GM18517 (cell line): Measurements from ENCODE around the gene SRGAP2C.
"Not testable (repeated sequence)": the region's sequence is repeated elsewhere in the genome, so short reads cannot be mapped to it uniquely, and the experiment has no call there.

Experiments
- ATAC-seq: cut with Tn5 transposase; IDR thresholded peaks from one replicate; pipeline ENCODE4 v1.9.1; 2021; ENCODE audit warnings: mild to moderate bottlenecking, moderate library complexity; ENCODE audit not compliant: unreplicated experiment

Gene SRGAP2C

DNA sequence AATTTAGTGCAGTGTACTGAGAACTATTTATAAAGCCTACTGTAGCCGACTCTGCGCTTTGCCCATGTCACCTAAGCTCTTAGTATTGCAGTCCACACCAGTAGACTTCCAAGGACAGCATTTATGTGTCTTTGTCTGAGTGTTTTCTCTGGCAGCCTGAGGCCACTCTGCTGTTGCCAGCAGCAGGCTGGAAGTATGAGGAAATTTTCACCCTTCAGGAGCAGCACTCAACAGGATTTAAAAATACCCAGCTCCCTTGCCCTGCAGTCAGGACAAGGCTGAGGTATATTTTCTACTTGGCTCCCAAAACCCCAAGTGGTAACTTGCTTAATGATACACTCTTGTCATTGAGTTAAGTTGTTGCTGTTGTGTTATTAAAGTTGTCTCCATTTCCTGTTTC is 230.1 kb downstream of the SRGAP2C start:
- ATAC-seq, result no peak

GRCh38 chr1:121417325-121417923 is 232.6 kb downstream of the SRGAP2C start:
- ATAC-seq, result no peak

- ATAC-seq, result no peak
Observed at GRCh38 chr1:121418369-121419049, 233.7 kb downstream of the SRGAP2C start.

DNA sequence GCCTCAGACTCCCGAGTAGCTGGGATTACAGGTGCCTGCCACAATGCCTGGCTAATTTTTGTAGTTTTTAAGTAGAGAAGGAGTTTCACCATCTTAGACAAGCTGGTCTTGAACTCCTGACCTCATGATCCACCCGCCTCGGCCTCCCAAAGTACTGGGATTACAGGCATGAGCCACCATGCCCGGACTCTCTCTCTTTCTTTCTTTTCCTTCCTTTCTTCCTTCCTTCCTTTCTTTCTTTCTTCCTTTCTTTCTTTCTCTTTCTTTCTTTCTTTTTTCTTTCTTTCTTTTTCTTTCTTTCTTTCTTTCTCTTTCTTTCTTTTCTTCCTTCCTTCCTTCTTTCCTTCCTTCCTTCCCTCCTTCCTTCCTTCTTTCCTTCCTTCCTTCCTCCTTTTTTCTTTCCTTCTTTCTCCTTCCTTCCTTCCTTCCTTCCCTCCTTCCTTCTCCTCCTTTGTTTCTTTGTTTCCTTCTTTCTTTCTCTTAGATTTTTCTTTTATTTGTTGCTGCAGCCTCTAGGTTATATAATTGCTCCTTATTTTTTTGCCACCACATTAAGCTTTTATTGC is 234.4 kb downstream of the SRGAP2C start:
- not testable (repeated sequence) for ATAC-seq

DNA sequence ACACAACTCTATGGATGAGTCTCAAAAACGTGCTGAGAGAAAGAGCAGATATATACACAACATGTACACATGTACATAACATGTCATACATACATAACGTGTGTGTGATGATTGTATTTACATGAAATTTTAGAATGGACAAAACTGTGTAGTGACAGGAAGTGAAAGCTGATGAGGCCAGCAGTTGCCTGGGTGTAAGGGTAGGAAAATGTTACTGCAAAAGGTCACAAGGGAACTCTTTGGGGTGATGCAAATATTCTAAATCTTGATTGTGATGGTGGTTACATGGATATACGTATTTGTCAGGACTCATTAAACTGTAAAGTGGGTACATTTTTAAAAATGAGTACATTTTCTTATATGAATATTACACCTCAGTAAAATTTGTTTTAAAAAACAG is 236.7 kb downstream of the SRGAP2C start:
- not testable (repeated sequence) for ATAC-seq

DNA sequence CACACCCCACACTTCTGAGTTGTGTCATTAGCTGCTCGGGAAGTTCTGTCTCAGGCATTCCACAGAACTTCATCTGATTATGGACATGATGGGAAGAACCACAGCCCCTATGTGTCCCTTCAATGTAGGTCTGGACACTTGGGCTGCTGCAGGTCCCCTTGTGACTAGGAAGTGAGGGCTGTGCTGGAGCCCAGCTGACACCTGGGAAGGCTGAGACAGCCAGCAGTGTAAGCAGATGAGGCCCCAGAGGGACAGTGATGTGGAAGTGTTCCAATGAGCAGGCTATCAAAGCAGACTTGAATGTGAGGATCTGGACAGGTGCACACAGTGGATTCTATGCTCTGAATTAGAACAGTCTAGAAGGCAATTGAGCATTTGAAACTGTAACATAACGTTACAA is 239.2 kb downstream of the SRGAP2C start:
- ATAC-seq, result not testable (repeated sequence)

GRCh38 chr1:121433517-121433916 is 248.7 kb downstream of the SRGAP2C start:
- ATAC-seq, result not testable (repeated sequence)

GRCh38 chr1:121438862-121439261 is 254.1 kb downstream of the SRGAP2C start:
- not testable (repeated sequence) for ATAC-seq

DNA sequence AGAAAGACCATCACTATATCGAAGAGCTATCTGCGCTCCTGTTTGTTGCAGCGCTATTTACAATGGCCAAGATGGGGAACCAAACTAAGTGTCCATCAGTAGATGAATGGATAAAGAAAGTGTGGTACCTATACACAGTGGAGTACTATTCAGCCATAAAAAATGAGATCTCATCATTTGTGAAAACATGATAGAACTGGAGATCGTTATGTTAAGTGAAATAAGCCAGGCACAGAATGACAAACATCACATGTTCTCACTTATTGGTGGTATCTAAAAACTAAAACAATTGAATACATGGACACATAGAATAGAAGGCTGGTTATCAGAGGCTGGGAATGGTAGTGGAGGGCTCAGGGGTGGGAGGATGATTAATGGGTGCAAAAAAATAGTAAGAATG is 256.2 kb downstream of the SRGAP2C start:
- no peak for ATAC-seq
